Stimulated activated CD8-positive, alpha-beta memory T cell treated with anti-CD3 and anti-CD28 coated beads, Interleukin-12 subunit alpha, Interleukin-12 subunit beta, amount 100 ng/mL, for 24 hours (primary cell): ENCODE results near the gene DNMBP.

Experiments used
- DNase-seq: peaks from one replicate; pipeline ENCODE4 v3.0.0-alpha.2; 2020; ENCODE audit errors: extremely low read depth

DNMBP gene

DNA sequence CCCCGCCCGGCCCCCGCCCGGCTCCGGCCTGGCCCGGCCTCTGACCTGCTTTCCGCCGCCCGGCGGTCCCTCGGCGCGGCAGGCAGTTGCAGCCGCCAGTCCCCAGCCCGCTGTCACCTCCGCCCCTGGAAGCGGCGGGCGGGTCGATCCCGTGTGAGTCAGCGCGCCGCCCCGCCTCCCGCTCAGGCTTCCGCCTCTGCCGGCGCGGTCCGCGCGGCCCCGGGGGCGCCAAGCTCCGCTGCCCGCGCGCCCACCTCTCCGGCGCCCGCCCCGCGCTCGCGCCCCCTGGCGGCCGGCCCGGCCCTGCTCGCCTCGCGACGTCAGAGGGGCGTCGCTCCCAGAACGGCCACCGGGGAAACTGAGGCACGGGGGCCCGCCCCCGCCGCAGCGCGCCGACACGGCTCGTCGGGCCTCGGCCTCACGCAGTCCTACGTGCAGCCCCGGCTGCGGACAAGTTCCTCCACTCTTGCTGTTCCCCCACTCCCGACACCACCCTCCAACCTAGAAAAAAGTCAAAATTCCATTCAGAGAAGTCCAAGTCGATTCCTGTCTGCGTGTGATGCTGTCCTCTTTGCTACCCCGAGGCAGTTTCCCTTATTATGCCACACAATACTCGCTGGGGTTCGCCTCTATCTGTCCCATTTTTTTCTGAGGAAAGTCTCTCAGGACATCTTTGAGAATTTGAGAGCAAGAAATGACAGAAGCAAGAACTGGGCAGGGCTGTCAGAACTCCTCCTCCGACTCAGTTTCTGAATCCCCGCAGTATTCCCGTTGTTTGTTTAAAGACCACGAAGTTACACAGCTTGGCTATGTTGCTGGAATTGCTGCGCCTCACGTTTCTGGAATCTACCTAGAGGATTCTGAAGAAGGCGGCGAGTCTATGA lies at the start of gene DNMBP:
Gene DNMBP (minus strand): TSS at position 155 of the 884 bp plus-strand sequence. CDS start 37,823 bp downstream, outside the sequence.
- peak; percentile 68 for DNase-seq

- DNase-seq, result no peak
Observed at GRCh38 chr10:100057948-100058347, 48.2 kb upstream of the DNMBP start.

- no peak for DNase-seq
Observed at GRCh38 chr10:100053686-100054460, 44.1 kb upstream of the DNMBP start.

DNA sequence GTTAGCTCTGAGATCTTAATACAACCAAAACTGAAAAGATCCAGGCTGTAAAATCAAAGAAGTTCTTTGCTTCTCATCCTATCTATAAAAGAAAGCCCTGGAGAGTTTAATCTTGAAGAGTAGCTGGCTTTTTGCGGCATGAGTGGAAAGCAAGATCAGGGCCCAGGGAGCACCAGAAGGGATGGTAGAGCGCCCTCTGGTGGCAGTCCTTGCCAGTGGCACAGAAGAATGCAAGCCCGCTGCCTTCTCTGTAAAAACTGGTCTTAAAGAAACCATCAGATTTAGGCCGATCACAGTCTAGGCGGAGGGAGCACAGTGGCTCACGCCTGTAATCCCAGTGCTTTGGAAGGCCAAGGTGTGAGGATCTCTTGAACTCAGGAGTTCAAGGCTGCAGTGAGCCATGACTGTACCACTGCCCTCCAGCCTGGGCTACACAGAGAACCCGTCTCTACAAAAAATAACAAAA lies 36.3 kb upstream of the DNMBP start:
- DNase-seq, result peak; percentile 36

DNA sequence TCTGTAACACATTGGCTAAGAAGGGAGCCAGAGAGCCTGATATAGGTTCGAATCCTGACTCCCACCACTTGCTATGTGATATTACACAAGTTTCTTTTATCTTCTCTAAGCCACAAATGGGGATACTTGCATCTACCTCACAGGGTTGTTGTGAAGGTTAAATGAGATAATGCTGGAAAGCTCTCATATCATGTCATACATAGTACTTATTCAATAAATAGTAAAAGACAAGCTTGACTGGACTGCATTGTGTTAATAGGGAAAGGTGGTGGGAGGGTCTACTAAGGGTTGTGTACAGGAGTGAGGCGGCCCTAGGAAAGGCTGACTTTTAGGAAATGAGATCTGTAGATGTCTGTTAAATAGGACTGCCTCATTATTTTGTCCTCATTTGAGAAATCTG lies 35.8 kb upstream of the DNMBP start:
- DNase-seq, result no peak

- no peak for DNase-seq
Observed at GRCh38 chr10:100043796-100044195, 34.0 kb upstream of the DNMBP start.

DNA sequence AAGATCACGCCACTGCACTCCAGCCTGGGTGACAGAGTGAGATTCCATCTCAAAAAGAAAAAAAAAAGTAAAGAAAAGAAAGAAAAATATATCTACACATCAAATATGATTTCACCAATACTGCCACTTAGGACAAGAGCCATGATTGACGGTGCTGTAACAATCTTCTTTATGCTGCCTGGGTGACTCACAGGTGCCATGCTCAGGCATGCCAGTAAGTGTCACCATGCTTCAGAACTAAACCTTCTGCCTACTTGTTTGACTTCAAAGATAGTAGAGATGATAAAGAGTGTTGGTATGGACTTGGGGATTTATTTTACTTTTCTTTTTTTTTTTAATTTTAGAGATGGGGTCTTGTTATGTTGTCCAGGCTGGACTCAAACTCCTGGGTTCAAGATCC lies 33.6 kb upstream of the DNMBP start:
- DNase-seq, result no peak

- DNase-seq, result no peak
Observed at GRCh38 chr10:100041306-100042002, 31.7 kb upstream of the DNMBP start.

- no peak for DNase-seq
Observed at GRCh38 chr10:100038561-100039071, 28.9 kb upstream of the DNMBP start.

GRCh38 chr10:100037758-100038315 lies 28.1 kb upstream of the DNMBP start:
- no peak for DNase-seq

- no peak for DNase-seq
Observed at GRCh38 chr10:100036850-100037249, 27.1 kb upstream of the DNMBP start.

DNA sequence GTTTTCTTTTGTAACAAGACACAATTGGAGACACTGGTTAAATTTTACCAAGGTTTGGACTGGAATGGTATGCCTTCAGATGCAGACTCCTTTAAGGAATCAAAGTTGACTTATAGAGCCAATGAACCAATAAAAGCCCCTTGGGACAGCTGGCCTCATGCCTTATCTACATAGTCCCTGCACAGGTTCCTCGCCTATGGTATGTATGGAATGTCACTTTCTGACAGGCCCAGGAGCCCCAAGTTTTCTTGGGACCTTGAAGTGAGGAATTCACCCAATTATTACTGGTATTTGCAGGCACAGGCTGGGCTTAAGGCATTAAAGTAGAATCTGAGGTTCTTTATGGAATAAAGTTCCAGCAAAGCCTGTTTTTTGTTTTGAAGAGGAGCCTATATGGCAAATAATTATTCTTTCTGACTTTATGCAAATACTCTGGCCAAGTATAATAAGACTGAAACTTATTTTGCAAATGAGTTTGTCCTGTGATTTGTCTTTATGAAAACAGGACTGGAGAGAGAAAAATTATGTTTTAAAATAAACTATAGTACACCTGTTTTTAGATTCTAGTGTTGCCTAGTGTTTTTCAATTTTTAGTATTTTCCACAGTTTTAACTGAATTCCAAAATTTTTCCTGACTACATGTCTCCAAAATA lies 24.1 kb upstream of the DNMBP start:
- DNase-seq, result no peak

- no peak for DNase-seq
Observed at GRCh38 chr10:100027416-100027815, 17.7 kb upstream of the DNMBP start.

DNA sequence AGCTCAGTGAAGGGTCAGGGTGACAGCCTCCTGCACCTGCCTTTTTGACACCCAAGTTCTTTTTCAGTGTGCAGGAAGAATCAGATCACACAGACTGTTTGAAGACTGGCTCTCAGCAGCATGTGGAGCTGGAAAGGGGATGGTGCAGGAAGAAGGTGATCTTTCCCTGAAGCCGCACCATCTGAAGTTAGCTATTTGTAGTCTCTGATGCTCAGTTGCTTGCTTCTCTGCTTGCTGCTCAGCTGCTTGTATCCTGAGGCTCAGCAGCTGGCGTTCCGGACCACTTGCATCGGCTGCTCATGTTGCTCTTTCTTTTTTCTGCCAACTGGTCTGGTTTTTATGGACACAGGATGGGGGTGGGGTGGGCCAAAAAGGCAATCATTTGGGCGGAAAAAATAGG lies 15.8 kb upstream of the DNMBP start:
- no peak for DNase-seq

GRCh38 chr10:100024748-100025147 lies 15.0 kb upstream of the DNMBP start:
- DNase-seq, result no peak

- no peak for DNase-seq
Observed at GRCh38 chr10:100022403-100022802, 12.7 kb upstream of the DNMBP start.

GRCh38 chr10:100021322-100021721 lies 11.6 kb upstream of the DNMBP start:
- DNase-seq, result no peak

GRCh38 chr10:100020886-100021253 lies 11.1 kb upstream of the DNMBP start:
- no peak for DNase-seq

DNA sequence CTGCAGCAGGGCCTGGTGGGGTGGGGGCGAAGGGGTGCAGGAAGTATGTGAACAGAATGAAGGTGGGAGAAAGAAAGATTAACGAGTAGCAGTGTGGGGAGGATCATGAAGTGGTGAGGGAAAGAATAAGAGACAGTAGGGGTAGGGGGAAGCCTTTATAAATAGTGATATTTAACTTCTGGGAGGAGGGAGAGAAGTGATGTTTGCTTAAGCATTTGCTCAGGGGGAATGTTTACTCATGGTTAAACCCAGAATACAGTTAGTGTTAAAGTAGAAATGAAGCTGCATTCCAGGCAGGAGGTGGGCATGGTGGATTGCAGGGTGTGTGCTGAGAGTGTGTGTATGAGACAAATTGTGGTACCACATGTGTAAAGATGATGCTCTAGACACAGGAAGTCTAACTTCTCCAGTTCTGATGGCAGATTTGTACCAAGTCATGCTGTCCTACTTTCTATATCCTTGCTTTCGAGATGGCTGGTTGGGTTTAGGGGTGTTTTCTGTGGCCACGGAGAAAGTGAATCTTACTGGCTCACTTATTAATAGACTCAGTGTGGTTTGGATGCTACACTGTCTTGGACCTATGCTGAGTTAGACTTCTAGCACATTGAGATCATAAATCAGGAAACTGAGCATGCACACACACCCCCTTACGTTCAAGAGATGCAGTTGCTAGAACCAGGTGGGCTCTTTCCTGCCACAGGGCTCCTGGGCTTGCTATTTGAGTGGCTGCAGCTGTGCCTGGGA lies 10.6 kb upstream of the DNMBP start:
- no peak for DNase-seq

- no peak for DNase-seq
Observed at GRCh38 chr10:100019787-100020141, 10.0 kb upstream of the DNMBP start.
